Measurements from ENCODE around the gene SNORC. TPM values are rescaled to one million over a fixed set of nuclear protein-coding genes. Genes with fewer than 3 reads are reported as not detected.

Gene SNORC
- polyA plus RNA-seq, 1 experiment = 0.25 TPM

GRCh38 chr2:232882085-232882484 lies 12.0 kb downstream of the SNORC start:
- no peak overlapping the region for H3K4me3 ChIP-seq (ENCODE audit: low read depth, low read length)
- POLR2A ChIA-PET = no interaction called here
- DNase-seq (ENCODE audit: low read depth) = no peak

GRCh38 chr2:232882505-232883115 lies 12.5 kb downstream of the SNORC start:
- Histone ChIP-seq H3K27me3 (ENCODE audit: control insufficient read depth, insufficient read depth, low read length) (no peaks in the 10 kb centered on the region; the same call in 1 of the 2 replicates), H3K4me3 (ENCODE audit: low read depth, low read length) (no peak overlapping the region), H3K36me3 (ENCODE audit: control insufficient read depth, insufficient read depth, low read length) (no peaks in the 10 kb centered on the region)
- TF ChIP-seq CTCF (IDR thresholded peaks at IDR 0.05; ENCODE audit: insufficient read depth, low read depth, low read length) = no peak
- ChIA-PET CTCF (interaction anchor here (0.7 kb wide), 1 partner anchor 17 kb away, joined by 3 read pairs; no protein-coding TSS in a partner anchor), POLR2A (no interaction called here)
- no peak for DNase-seq (ENCODE audit: low read depth)

More at GRCh38 chr2:232882085-232882484, 12.0 kb downstream of the SNORC start:
- Histone ChIP-seq H3K27me3 (ENCODE audit: control insufficient read depth, insufficient read depth, low read length) (no peaks in the 10 kb centered on the region; the same call in 1 of the 2 replicates), H3K36me3 (ENCODE audit: control insufficient read depth, insufficient read depth, low read length) (no peaks in the 10 kb centered on the region)
- TF ChIP-seq CTCF (IDR thresholded peaks at IDR 0.05; ENCODE audit: insufficient read depth, low read depth, low read length) = no peak
- CTCF ChIA-PET = interaction anchor here (0.7 kb wide), 1 partner anchor 16 kb away, joined by 3 read pairs; no protein-coding TSS in a partner anchor

- no peak for DNase-seq (ENCODE audit: low read depth)
- no peaks in the 10 kb centered on the region for H3K36me3 ChIP-seq (ENCODE audit: control insufficient read depth, insufficient read depth, low read length)
- CTCF ChIA-PET = no interaction called here
- H3K27me3 ChIP-seq (ENCODE audit: control insufficient read depth, insufficient read depth, low read length) = no peaks in the 10 kb centered on the region; the same call in 1 of the 2 replicates
- TF ChIP-seq CTCF (IDR thresholded peaks at IDR 0.05; ENCODE audit: insufficient read depth, low read depth, low read length) = no peak
- POLR2A ChIA-PET = no interaction called here
- no peak overlapping the region for H3K4me3 ChIP-seq (ENCODE audit: low read depth, low read length)
Observed at GRCh38 chr2:232883116-232883721, 13.2 kb downstream of the SNORC start.

GRCh38 chr2:232884001-232884421 lies 13.9 kb downstream of the SNORC start:
- Histone ChIP-seq H3K36me3 (ENCODE audit: control insufficient read depth, insufficient read depth, low read length) (no peaks in the 10 kb centered on the region), H3K27me3 (ENCODE audit: control insufficient read depth, insufficient read depth, low read length) (no peaks in the 10 kb centered on the region; the same call in 1 of the 2 replicates), H3K4me3 (ENCODE audit: low read depth, low read length) (no peak overlapping the region)
- no peak for DNase-seq (ENCODE audit: low read depth)
- CTCF ChIA-PET = interaction anchor here (0.7 kb wide), 1 partner anchor 31 kb away, joined by 3 read pairs; no protein-coding TSS in a partner anchor
- POLR2A ChIA-PET = no interaction called here
- TF ChIP-seq CTCF (IDR thresholded peaks at IDR 0.05; ENCODE audit: insufficient read depth, low read depth, low read length) = no peak

- Histone ChIP-seq H3K27me3 (ENCODE audit: control insufficient read depth, insufficient read depth, low read length) (no peaks in the 10 kb centered on the region; the same call in 1 of the 2 replicates), H3K4me3 (ENCODE audit: low read depth, low read length) (no peak overlapping the region), H3K36me3 (ENCODE audit: control insufficient read depth, insufficient read depth, low read length) (no peaks in the 10 kb centered on the region)
- no peak for DNase-seq (ENCODE audit: low read depth)
- POLR2A ChIA-PET = no interaction called here
- no peak for TF ChIP-seq CTCF (IDR thresholded peaks at IDR 0.05; ENCODE audit: insufficient read depth, low read depth, low read length)
- CTCF ChIA-PET = interaction anchor here (0.7 kb wide), 1 partner anchor 32 kb away, joined by 3 read pairs; no protein-coding TSS in a partner anchor
Observed at GRCh38 chr2:232884549-232885263, 14.6 kb downstream of the SNORC start.
